Gastrocnemius medialis (tissue), 4 donors: ENCODE results near the gene GART.

Experiments used
- POLR2A ChIP-seq, 2 donors: fragments of 450-650 bp; IDR thresholded peaks; one replicate each; pipeline ENCODE4 v1.6.1; 2017; ENCODE audit warnings: antibody characterized with exemption in 2 of 2, mild to moderate bottlenecking in 2 of 2, moderate library complexity in 2 of 2
- TF ChIP-seq, protein P1 (sequence below), 5 experiments: fragments of 450-650 bp in 3 of 5; fragments of 200-600 bp in 2 of 5; sonication (generic) in 2 of 5; IDR thresholded peaks in 4 of 5; conservative IDR thresholded peaks in 1 of 5; 1 replicate in 4 of 5; 2 replicates in 1 of 5; pipeline ENCODE4 v1.5.1; 2016 to 2019; ENCODE audit warnings: antibody characterized with exemption in 5 of 5, mild to moderate bottlenecking in 3 of 5, moderate library complexity in 3 of 5

DNA sequence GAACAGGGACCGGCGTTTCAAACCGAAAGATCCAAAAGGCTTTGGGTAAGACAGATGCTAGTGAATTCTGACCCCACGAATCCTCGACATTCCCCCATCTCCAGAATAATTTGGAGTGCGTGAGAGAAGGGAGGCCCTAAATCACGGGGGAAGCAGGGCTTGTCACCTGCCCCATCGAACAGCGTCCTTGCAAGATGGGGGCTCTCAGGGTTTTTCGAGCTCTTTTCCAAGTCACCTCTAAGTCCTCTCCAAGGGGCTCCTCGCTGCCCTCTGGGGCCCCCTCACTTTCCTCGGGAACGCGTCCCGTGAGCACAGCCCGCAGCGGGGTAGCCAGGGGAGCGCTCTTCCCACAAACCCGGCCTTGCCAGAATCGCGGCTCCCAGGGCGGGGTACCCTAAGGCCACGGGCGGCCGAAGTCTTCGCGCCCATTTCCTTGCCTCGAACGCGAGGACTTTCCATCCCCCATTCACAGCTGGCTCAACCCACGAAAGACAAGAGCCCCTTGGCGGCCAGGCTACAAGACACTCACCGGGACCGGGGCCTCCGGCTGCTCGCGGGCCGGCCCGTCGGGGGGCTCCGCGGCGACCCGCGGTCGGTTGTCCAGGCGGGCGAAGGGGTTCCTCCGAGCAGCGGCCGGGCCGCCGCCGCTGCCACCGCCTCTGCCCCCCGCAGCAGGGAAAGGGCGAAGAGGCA is 46.0 kb upstream of the GART start:
- TF ChIP-seq, protein P1, sequence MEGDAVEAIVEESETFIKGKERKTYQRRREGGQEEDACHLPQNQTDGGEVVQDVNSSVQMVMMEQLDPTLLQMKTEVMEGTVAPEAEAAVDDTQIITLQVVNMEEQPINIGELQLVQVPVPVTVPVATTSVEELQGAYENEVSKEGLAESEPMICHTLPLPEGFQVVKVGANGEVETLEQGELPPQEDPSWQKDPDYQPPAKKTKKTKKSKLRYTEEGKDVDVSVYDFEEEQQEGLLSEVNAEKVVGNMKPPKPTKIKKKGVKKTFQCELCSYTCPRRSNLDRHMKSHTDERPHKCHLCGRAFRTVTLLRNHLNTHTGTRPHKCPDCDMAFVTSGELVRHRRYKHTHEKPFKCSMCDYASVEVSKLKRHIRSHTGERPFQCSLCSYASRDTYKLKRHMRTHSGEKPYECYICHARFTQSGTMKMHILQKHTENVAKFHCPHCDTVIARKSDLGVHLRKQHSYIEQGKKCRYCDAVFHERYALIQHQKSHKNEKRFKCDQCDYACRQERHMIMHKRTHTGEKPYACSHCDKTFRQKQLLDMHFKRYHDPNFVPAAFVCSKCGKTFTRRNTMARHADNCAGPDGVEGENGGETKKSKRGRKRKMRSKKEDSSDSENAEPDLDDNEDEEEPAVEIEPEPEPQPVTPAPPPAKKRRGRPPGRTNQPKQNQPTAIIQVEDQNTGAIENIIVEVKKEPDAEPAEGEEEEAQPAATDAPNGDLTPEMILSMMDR (IDR thresholded peaks at IDR 0.05 in 4 of 5, conservative IDR thresholded peaks at IDR 0.05 in 1 of 5): no peak
- TF ChIP-seq POLR2A (IDR thresholded peaks at IDR 0.05): no peak
